OCI-LY1 (cell line): ENCODE measurements around the gene SULF2.
"Not testable (repeated sequence)": the region's sequence is repeated elsewhere in the genome, so short reads cannot be mapped to it uniquely, and the experiment has no call there.

Source experiments
- H2AFZ ChIP-seq: fragments of 200-600 bp; sonication (generic), shearing (Covaris generic); 2 replicates; pipeline ENCODE4 v1.6.0; 2014; ENCODE audit warnings: antibody characterized with exemption, mild to moderate bottlenecking, low read length
- H3F3A ChIP-seq: fragments of 200-600 bp; sonication (generic), shearing (Covaris generic); 2 replicates; pipeline ENCODE4 v1.6.0; 2014; ENCODE audit warnings: mild to moderate bottlenecking, antibody characterized with exemption, low read length, moderate library complexity; ENCODE audit not compliant: insufficient read depth
- H3K27ac ChIP-seq: fragments of 200-600 bp; sonication (generic); 2 replicates; pipeline ENCODE4 v1.5.1; 2014; ENCODE audit warnings: low read length, mixed run types, mild to moderate bottlenecking, low read depth; ENCODE audit not compliant: poor library complexity, severe bottlenecking
- H3K27me3 ChIP-seq: fragments of 200-600 bp; sonication (generic); 2 replicates; pipeline ENCODE4 v1.6.0; 2014; ENCODE audit warnings: antibody characterized with exemption, mild to moderate bottlenecking, low read length, moderate library complexity; ENCODE audit not compliant: insufficient read depth
- H3K36me3 ChIP-seq: fragments of 200-600 bp; sonication (generic); 2 replicates; pipeline ENCODE4 v1.6.1; 2014; ENCODE audit warnings: mild to moderate bottlenecking, antibody characterized with exemption, low read length, moderate library complexity, mixed read lengths; ENCODE audit not compliant: insufficient read depth
- H3K4me1 ChIP-seq: fragments of 200-600 bp; sonication (generic); 2 replicates; pipeline ENCODE4 v1.5.1; 2014; ENCODE audit warnings: mild to moderate bottlenecking, low read length, moderate library complexity; ENCODE audit not compliant: insufficient read depth, severe bottlenecking
- H3K4me2 ChIP-seq: fragments of 200-600 bp; sonication (generic), shearing (Covaris generic); 2 replicates; pipeline ENCODE4 v1.6.1; 2014; ENCODE audit warnings: low read length
- H3K4me3 ChIP-seq: fragments of 200-600 bp; sonication (generic); 2 replicates; pipeline ENCODE4 v1.5.1; 2014; ENCODE audit warnings: low read length, low read depth, mild to moderate bottlenecking, mixed read lengths; ENCODE audit not compliant: poor library complexity, severe bottlenecking
- H3K79me2 ChIP-seq: fragments of 200-600 bp; shearing (Covaris generic); 2 replicates; pipeline ENCODE4 v1.6.1; 2016; ENCODE audit warnings: mixed run types, low read length, mixed read lengths; ENCODE audit not compliant: insufficient read depth
- H3K9ac ChIP-seq: fragments of 200-600 bp; sonication (generic), shearing (Covaris generic); 2 replicates; pipeline ENCODE4 v1.6.1; 2014; ENCODE audit warnings: mild to moderate bottlenecking, low read length, mixed read lengths
- H3K9me2 ChIP-seq: fragments of 200-600 bp; sonication (generic), shearing (Covaris generic); 2 replicates; pipeline ENCODE4 v1.6.1; 2014; ENCODE audit warnings: low read depth, mild to moderate bottlenecking, low read length, mixed read lengths
- H3K9me3 ChIP-seq: fragments of 200-600 bp; shearing (Covaris generic); 2 replicates; pipeline ENCODE4 v1.6.1; 2014; ENCODE audit warnings: low read length, mixed read lengths
- H4K20me1 ChIP-seq: fragments of 200-600 bp; sonication (generic), shearing (Covaris generic); 2 replicates; pipeline ENCODE4 v1.6.0; 2016; ENCODE audit warnings: mild to moderate bottlenecking, low read length; ENCODE audit not compliant: insufficient read depth
- EZH2 ChIP-seq: fragments of 200-600 bp; sonication (generic), shearing (Covaris generic); IDR thresholded peaks from 2 replicates; pipeline ENCODE4 v1.8.0; 2017; ENCODE audit warnings: borderline replicate concordance, mixed run types, mild to moderate bottlenecking, antibody characterized with exemption, low read length, moderate library complexity, mixed read lengths
- TF ChIP-seq, protein P1 (sequence below): fragments of 200-600 bp; sonication (generic), shearing (Covaris generic); IDR thresholded peaks from 2 replicates; pipeline ENCODE4 v1.5.1; 2017; ENCODE audit warnings: mild to moderate bottlenecking, antibody characterized with exemption, low read length, moderate library complexity, mixed read lengths

Gene SULF2

DNA sequence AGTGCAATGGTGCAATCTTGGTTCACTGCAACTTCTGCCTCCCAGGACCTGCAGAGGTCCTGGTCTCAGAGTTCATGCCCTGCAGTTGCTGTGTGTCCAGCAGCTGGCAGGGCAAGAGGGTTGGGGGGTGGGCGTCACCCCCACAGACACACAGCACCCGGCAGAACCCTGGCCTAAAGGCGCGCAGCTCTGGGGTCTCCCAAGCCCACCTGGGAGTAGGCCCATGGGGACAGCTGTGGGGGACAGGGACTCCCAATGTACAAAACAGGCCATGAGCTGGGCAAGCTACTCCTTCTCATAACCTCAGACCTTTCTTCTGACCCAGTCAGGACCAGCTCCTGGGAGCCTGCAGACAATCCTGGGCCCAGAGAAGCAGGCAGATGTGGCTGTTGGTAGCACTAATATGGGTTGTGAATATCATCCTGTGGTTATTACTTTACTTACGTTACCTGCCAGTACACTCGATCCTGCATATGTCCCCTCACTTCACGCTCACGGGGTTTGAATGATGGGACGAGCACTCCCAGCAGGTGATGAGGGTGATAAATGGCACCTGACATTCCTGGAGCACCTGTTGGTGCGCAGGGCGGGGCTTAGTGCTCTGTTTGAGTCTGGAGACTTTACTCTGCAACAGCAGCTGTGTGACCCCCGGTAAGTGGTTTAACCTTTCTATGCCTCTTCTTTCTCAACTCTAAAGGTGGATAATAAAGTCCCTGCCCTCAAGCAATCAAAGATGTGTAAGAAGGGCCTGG, 39.9 kb upstream of the SULF2 start:
- TF ChIP-seq, protein P1, sequence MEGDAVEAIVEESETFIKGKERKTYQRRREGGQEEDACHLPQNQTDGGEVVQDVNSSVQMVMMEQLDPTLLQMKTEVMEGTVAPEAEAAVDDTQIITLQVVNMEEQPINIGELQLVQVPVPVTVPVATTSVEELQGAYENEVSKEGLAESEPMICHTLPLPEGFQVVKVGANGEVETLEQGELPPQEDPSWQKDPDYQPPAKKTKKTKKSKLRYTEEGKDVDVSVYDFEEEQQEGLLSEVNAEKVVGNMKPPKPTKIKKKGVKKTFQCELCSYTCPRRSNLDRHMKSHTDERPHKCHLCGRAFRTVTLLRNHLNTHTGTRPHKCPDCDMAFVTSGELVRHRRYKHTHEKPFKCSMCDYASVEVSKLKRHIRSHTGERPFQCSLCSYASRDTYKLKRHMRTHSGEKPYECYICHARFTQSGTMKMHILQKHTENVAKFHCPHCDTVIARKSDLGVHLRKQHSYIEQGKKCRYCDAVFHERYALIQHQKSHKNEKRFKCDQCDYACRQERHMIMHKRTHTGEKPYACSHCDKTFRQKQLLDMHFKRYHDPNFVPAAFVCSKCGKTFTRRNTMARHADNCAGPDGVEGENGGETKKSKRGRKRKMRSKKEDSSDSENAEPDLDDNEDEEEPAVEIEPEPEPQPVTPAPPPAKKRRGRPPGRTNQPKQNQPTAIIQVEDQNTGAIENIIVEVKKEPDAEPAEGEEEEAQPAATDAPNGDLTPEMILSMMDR = no peak
- no peak for TF ChIP-seq EZH2
- Histone ChIP-seq H3K36me3 (no peaks in the 10 kb centered on the region), H3K9me2 (no peaks in the 10 kb centered on the region), H4K20me1 (no peaks in the 10 kb centered on the region), H3K4me2 (no peak overlapping the region), H3K79me2 (no peaks in the 10 kb centered on the region), H3K4me3 (no peak overlapping the region), H3K27ac (no peak overlapping the region), H2AFZ (no peak overlapping the region), H3K27me3 (no peaks in the 10 kb centered on the region), H3F3A (no peaks in the 10 kb centered on the region), H3K9me3 (no peaks in the 10 kb centered on the region), H3K9ac (no peak overlapping the region), H3K4me1 (no peaks in the 10 kb centered on the region)

DNA sequence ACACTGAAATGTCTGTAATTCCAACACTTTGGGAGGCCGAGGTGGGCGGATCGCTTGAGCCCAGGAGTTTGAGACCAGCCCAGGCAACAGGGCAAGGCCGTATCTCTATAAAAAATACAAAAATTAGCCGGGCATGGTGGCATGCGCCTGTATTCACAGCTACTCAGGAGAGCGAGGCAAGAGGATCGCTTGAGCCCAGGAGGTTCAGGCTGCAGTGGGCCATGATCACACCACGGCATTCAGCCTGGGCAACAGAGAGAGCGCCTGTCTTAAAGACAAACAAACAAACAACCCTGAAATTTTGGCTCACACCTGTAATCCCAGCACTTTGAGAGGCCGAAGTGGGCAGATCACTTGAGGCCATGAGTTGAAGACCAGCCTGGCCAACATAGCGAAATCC, 38.7 kb upstream of the SULF2 start:
- not testable (repeated sequence) for H3K9me3 ChIP-seq, H3F3A ChIP-seq, H2AFZ ChIP-seq, H3K4me3 ChIP-seq, H4K20me1 ChIP-seq, H3K9ac ChIP-seq, H3K27me3 ChIP-seq, H3K4me2 ChIP-seq, H3K79me2 ChIP-seq, H3K4me1 ChIP-seq, H3K36me3 ChIP-seq, H3K9me2 ChIP-seq, H3K27ac ChIP-seq

DNA sequence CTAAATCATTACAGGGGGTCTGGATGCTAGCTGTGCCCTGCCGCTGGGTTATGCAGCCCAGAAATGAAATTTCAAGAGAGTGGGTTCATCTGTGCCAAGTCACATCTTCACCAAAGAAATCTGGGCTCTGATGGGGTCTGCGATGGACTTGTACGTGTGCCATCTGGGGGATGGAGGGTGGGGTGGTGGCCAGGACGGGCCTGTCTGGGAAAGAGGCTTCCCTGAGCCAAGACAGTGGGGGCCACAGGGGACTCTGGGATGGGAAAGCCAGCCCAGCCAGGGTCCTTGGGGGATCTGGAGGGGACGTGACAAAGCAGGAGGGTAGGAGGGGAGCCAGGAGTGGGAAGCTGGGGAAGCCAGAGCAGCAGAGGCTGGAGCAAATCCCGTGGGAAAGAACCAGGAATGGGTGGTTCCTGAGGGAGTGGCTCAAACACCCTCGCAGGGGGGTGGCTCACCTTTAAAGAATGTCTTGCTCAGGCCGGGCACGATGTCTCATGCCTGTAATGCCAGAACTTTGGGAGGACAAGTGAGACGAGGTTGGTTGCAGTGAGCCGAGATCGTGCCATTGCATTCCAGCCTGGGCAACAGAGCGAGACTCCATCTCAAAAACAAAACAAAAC, 36.3 kb upstream of the SULF2 start:
- H3K36me3 ChIP-seq = no peaks in the 10 kb centered on the region
- H3K4me1 ChIP-seq = no peaks in the 10 kb centered on the region
- H3K4me3 ChIP-seq = no peak overlapping the region
- H3K27me3 ChIP-seq = no peaks in the 10 kb centered on the region
- H3K27ac ChIP-seq = no peak overlapping the region
- H3F3A ChIP-seq = no peaks in the 10 kb centered on the region
- H4K20me1 ChIP-seq = no peaks in the 10 kb centered on the region
- no peaks in the 10 kb centered on the region for H3K9me2 ChIP-seq
- H2AFZ ChIP-seq = no peak overlapping the region
- no peaks in the 10 kb centered on the region for H3K79me2 ChIP-seq
- no peak for TF ChIP-seq EZH2
- TF ChIP-seq, protein P1 = no peak
- no peaks in the 10 kb centered on the region for H3K9me3 ChIP-seq
- H3K4me2 ChIP-seq = no peak overlapping the region
- H3K9ac ChIP-seq = no peak overlapping the region
